Glomerular visceral epithelial cell (primary cell): ENCODE results near the gene ARSG.
"Not testable (repeated sequence)": the region's sequence is repeated elsewhere in the genome, so short reads cannot be mapped to it uniquely, and the experiment has no call there.

Source experiments
- DNase-seq: peaks from one replicate; pipeline ENCODE4 v3.0.0-alpha.2; 2016; ENCODE audit errors: extremely low spot score

Gene ARSG

GRCh38 chr17:68328676-68329075 is 37.4 kb downstream of the ARSG start:
- DNase-seq = no peak

- no peak for DNase-seq
Observed at GRCh38 chr17:68329331-68329730, 38.0 kb downstream of the ARSG start.

GRCh38 chr17:68331932-68332331 is 40.6 kb downstream of the ARSG start:
- DNase-seq = not testable (repeated sequence)

GRCh38 chr17:68334393-68334792 is 43.1 kb downstream of the ARSG start:
- DNase-seq = no peak

GRCh38 chr17:68341482-68341881 is 50.2 kb downstream of the ARSG start:
- DNase-seq = no peak

GRCh38 chr17:68343976-68344375 is 52.7 kb downstream of the ARSG start:
- DNase-seq = no peak

GRCh38 chr17:68344701-68345136 is 53.4 kb downstream of the ARSG start:
- DNase-seq = peak; percentile 13

GRCh38 chr17:68346448-68346847 is 55.2 kb downstream of the ARSG start:
- no peak for DNase-seq

GRCh38 chr17:68347380-68347779 is 56.1 kb downstream of the ARSG start:
- no peak for DNase-seq

- no peak for DNase-seq
Observed at GRCh38 chr17:68349157-68349556, 57.9 kb downstream of the ARSG start.

GRCh38 chr17:68351395-68351794 is 60.1 kb downstream of the ARSG start:
- no peak for DNase-seq

GRCh38 chr17:68352041-68352440 is 60.7 kb downstream of the ARSG start:
- DNase-seq = no peak

GRCh38 chr17:68352671-68353070 is 61.4 kb downstream of the ARSG start:
- DNase-seq = not testable (repeated sequence)

GRCh38 chr17:68353111-68353521 is 61.8 kb downstream of the ARSG start:
- DNase-seq = no peak

- DNase-seq = peak; percentile 3
Observed at GRCh38 chr17:68354311-68354710, 63.0 kb downstream of the ARSG start.

- peak; percentile 25 for DNase-seq
Observed at GRCh38 chr17:68355108-68355507, 63.8 kb downstream of the ARSG start.

GRCh38 chr17:68356520-68356919 is 65.2 kb downstream of the ARSG start:
- DNase-seq = peak; percentile 46

GRCh38 chr17:68356949-68357455 is 65.7 kb downstream of the ARSG start:
- no peak for DNase-seq

- DNase-seq = no peak
Observed at GRCh38 chr17:68357886-68358285, 66.6 kb downstream of the ARSG start.

- no peak for DNase-seq
Observed at GRCh38 chr17:68359791-68360535, 68.7 kb downstream of the ARSG start.

GRCh38 chr17:68365469-68365868 is 74.2 kb downstream of the ARSG start:
- no peak for DNase-seq

GRCh38 chr17:68368387-68368786 is 77.1 kb downstream of the ARSG start:
- DNase-seq = no peak

- no peak for DNase-seq
Observed at GRCh38 chr17:68375566-68375965, 84.3 kb downstream of the ARSG start.

- DNase-seq = not testable (repeated sequence)
Observed at GRCh38 chr17:68376178-68376577, 84.9 kb downstream of the ARSG start.
